K562 (cell line): ENCODE data around the gene NEB. TPM values are rescaled to one million over a fixed set of nuclear protein-coding genes. Genes with fewer than 3 reads are reported as not detected.

Experiments used
- ADNP ChIP-seq: fragments of 200-800 bp; sonication (Bioruptor generic); IDR thresholded peaks from 2 replicates; pipeline ENCODE4 v1.6.1; 2016; ENCODE audit warnings: missing genetic modification characterization, missing compliant biosample characterization
- BRF2 ChIP-seq: IDR thresholded peaks from 3 replicates; pipeline ENCODE4 v1.6.1; 2011; ENCODE audit warnings: borderline replicate concordance, mild to moderate bottlenecking; ENCODE audit not compliant: insufficient read length, insufficient read depth
- DACH1 ChIP-seq: fragments of 450-650 bp; IDR thresholded peaks from 2 replicates; pipeline ENCODE4 v1.6.1; 2018; ENCODE audit not compliant: partially characterized antibody
- IRF1 ChIP-seq: sonication (generic); formaldehyde crosslinking; IDR thresholded peaks from 2 replicates; pipeline ENCODE4 v1.8.0; 2022; ENCODE audit warnings: missing genetic modification reagents, mild to moderate bottlenecking, borderline replicate concordance
- JUND ChIP-seq, 2 experiments: IDR thresholded peaks; 2 replicates in 1 of 2; 3 replicates in 1 of 2; pipeline ENCODE4 v1.6.1; 2011; ENCODE audit warnings: borderline replicate concordance in 2 of 2, low read depth in 2 of 2, low read length in 2 of 2, improper control_type of control experiment in 1 of 2, missing biosample characterization in 1 of 2, missing genetic modification characterization in 1 of 2, missing genetic modification reagents in 1 of 2
- KDM4B ChIP-seq, 2 experiments: fragments of 450-650 bp in 1 of 2; sonication (generic) in 1 of 2; IDR thresholded peaks; 2 replicates each; pipeline ENCODE4 v1.6.1; 2016 to 2017; ENCODE audit warnings: borderline replicate concordance in 2 of 2, antibody characterized with exemption in 1 of 2, low read depth in 1 of 2, mild to moderate bottlenecking in 1 of 2
- PCBP1 ChIP-seq: fragments of 200-400 bp; formaldehyde crosslinking; IDR thresholded peaks from 2 replicates; pipeline ENCODE4 v1.6.1; 2018; ENCODE audit warnings: mild to moderate bottlenecking, low read depth, low read length; ENCODE audit not compliant: poor library complexity, severe bottlenecking
- RBM39 ChIP-seq: fragments of 200-400 bp; formaldehyde crosslinking; optimal IDR thresholded peaks from 2 replicates; pipeline ENCODE3; 2018; ENCODE audit warnings: low read depth, low read length
- ZKSCAN8 ChIP-seq: fragments of 200-800 bp; sonication (Bioruptor generic); IDR thresholded peaks from 2 replicates; pipeline ENCODE4 v1.6.1; 2016; ENCODE audit warnings: missing genetic modification characterization, missing compliant biosample characterization
- ZNF318 ChIP-seq, 2 experiments: fragments of 450-650 bp; IDR thresholded peaks; 2 replicates each; pipeline ENCODE4 v1.6.1; 2016; ENCODE audit warnings: mild to moderate bottlenecking in 2 of 2, borderline replicate concordance in 1 of 2, low read depth in 1 of 2, moderate library complexity in 1 of 2
- polyA plus RNA-seq, 8 experiments: library from polyadenylated mRNA; depleted of rRNA in 4 of 8; stranded (reverse) in 5 of 8; unstranded in 3 of 8; fragments of >200 nt; fragmentation: Nextera tagmentation in 2 of 8; fragmentation: Illumina TruSeq in 1 of 8; extraction: Ambion mirVana in 2 of 8; extraction: Trizol in 1 of 8; gene quantifications; 2 replicates each; pipeline versions ENCODE4 v1.2.1 to v1.2.3, GENCODE V29; 2011 to 2014; ENCODE audit warnings: inconsistent platforms in 1 of 8, missing spikeins in 1 of 8
- total RNA-seq, 7 experiments: library from RNA; depleted of rRNA in 6 of 7; stranded (reverse); fragments of >200 nt in 6 of 7; fragmentation: Illumina TruSeq in 2 of 7; extraction: Trizol in 2 of 7; gene quantifications; 2 replicates each; pipeline versions ENCODE4 v1.2.1 to v1.2.3, GENCODE V29; 2011 to 2021; ENCODE audit warnings: low replicate concordance in 1 of 7
- TF ChIP-seq, protein P1 (sequence below): IDR thresholded peaks from 2 replicates; pipeline ENCODE4 v1.6.1; 2011; ENCODE audit not compliant: insufficient read length; ENCODE audit errors: extremely low read depth
- TF ChIP-seq, protein P2 (sequence below): sonication (generic); formaldehyde crosslinking; IDR thresholded peaks from 2 replicates; pipeline ENCODE4 v1.8.1; 2023; ENCODE audit warnings: mild to moderate bottlenecking, missing genetic modification reagents, moderate library complexity

The NEB gene
- total and polyA plus RNA-seq, 9 of the 15 experiments (the other 6 are each of a cell fraction or from before 2014, with no cell fraction given): 1.7 to 3.8 (median 2.9) TPM

- TF ChIP-seq ZKSCAN8 (CRISPR knock-in tag) (no peak), BRF2 (no peak), DACH1 (no peak), ZNF318 (IDR thresholded peaks at IDR 0.05; ENCODE audit: borderline replicate concordance in 1 of 2, low read depth in 1 of 2) (no peak), PCBP1 (no peak), RBM39 (no peak), ADNP (tag) (no peak), IRF1 (CRISPR knock-in tag) (no peak), KDM4B (IDR thresholded peaks at IDR 0.05; ENCODE audit: borderline replicate concordance in 2 of 2, low read depth in 1 of 2) (no peak), JUND (IDR thresholded peaks at IDR 0.05; ENCODE audit: borderline replicate concordance, low read depth, low read length) (peak; percentile 80), JUND (tag; IDR thresholded peaks at IDR 0.05; ENCODE audit: borderline replicate concordance, low read depth, low read length) (peak; percentile 67; the same call in 1 of the 3 replicates)
- TF ChIP-seq, protein P1, sequence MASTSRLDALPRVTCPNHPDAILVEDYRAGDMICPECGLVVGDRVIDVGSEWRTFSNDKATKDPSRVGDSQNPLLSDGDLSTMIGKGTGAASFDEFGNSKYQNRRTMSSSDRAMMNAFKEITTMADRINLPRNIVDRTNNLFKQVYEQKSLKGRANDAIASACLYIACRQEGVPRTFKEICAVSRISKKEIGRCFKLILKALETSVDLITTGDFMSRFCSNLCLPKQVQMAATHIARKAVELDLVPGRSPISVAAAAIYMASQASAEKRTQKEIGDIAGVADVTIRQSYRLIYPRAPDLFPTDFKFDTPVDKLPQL: no peak
- TF ChIP-seq, protein P2, sequence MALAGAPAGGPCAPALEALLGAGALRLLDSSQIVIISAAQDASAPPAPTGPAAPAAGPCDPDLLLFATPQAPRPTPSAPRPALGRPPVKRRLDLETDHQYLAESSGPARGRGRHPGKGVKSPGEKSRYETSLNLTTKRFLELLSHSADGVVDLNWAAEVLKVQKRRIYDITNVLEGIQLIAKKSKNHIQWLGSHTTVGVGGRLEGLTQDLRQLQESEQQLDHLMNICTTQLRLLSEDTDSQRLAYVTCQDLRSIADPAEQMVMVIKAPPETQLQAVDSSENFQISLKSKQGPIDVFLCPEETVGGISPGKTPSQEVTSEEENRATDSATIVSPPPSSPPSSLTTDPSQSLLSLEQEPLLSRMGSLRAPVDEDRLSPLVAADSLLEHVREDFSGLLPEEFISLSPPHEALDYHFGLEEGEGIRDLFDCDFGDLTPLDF: no peak
These were observed 64.6 kb downstream of the NEB start (continued) for GRCh38 chr2:151669585-151670081.
